WTC11 (cell line): Measurements from ENCODE around the gene APOL1. TPM values are rescaled to one million over a fixed set of nuclear protein-coding genes. Genes with fewer than 3 reads are reported as not detected.

ENCODE experiments used
- ATAC-seq: fragments of 200-7000 bp; cut with Tn5 transposase; 2 replicates; pipeline ENCODE4 v1.10.0; 2021; ENCODE audit warnings: mild to moderate bottlenecking, moderate library complexity
- CTCF ChIA-PET: fragments of 300-600 bp; sonication (Branson Sonifier 250); formaldehyde crosslinking; loops from one replicate; lab custom pipeline; 2021; ENCODE audit warnings: antibody characterized with exemption; lab: Charles Lee
- POLR2A ChIA-PET: fragments of 350-600 bp; sonication (Branson Sonifier 250); formaldehyde crosslinking; loops from one replicate; lab custom pipeline; 2021; ENCODE audit warnings: antibody characterized with exemption; lab: Charles Lee
- DNase-seq: peaks from one replicate; pipeline ENCODE4 v3.0.0; 2021; ENCODE audit warnings: low spot score
- H3K27ac Mint-ChIP-seq: 2 replicates; pipeline ENCODE4 v1.8.0; 2021; ENCODE audit warnings: mixed read lengths
- H3K27me3 Mint-ChIP-seq: 2 replicates; pipeline ENCODE4 v1.8.0; 2021; ENCODE audit warnings: low read depth, mild to moderate bottlenecking, moderate library complexity, mixed read lengths
- H3K36me3 Mint-ChIP-seq: 2 replicates; pipeline ENCODE4 v1.8.0; 2021; ENCODE audit warnings: mixed read lengths
- H3K4me1 Mint-ChIP-seq: 2 replicates; pipeline ENCODE4 v1.8.0; 2022; ENCODE audit warnings: mixed read lengths
- H3K4me3 Mint-ChIP-seq: 2 replicates; pipeline ENCODE4 v1.8.0; 2021; ENCODE audit warnings: mild to moderate bottlenecking, moderate library complexity, mixed read lengths
- H3K9me3 Mint-ChIP-seq: 2 replicates; pipeline ENCODE4 v1.8.0; 2021; ENCODE audit warnings: mixed read lengths
- CDX4 ChIP-seq: fragments of 250-450 bp; sonication (Bioruptor Pico); IDR thresholded peaks from 2 replicates; pipeline ENCODE4 v1.9.0; 2021; ENCODE audit warnings: moderate library complexity, mild to moderate bottlenecking, inconsistent platforms, borderline replicate concordance
- ESRRA ChIP-seq: sonication (generic); formaldehyde crosslinking; IDR thresholded peaks from 2 replicates; pipeline ENCODE4 v1.8.1; 2022; ENCODE audit warnings: mild to moderate bottlenecking, missing genetic modification reagents, borderline replicate concordance
- ETV6 ChIP-seq: sonication (generic); formaldehyde crosslinking; IDR thresholded peaks from 2 replicates; pipeline ENCODE4 v1.8.1; 2022; ENCODE audit warnings: mild to moderate bottlenecking, missing genetic modification reagents
- FOXJ3 ChIP-seq: sonication (generic); formaldehyde crosslinking; IDR thresholded peaks from 2 replicates; pipeline ENCODE4 v1.9.0; 2021; ENCODE audit warnings: missing genetic modification reagents, mild to moderate bottlenecking, borderline replicate concordance
- GTF2I ChIP-seq: fragments of 250-450 bp; sonication (Bioruptor Pico); conservative IDR thresholded peaks from 2 replicates; pipeline ENCODE4 v1.4.0; 2021; ENCODE audit warnings: mild to moderate bottlenecking
- HMGA2 ChIP-seq: fragments of 250-450 bp; sonication (Bioruptor Pico); IDR thresholded peaks from 2 replicates; pipeline ENCODE4 v1.4.0; 2021; ENCODE audit warnings: mild to moderate bottlenecking, moderate library complexity
- NFATC4 ChIP-seq: fragments of 250-450 bp; sonication (Bioruptor Pico); IDR thresholded peaks from 2 replicates; pipeline ENCODE4 v1.9.0; 2021; ENCODE audit warnings: mild to moderate bottlenecking
- SOX15 ChIP-seq: fragments of 250-450 bp; sonication (Bioruptor Pico); IDR thresholded peaks from 2 replicates; pipeline ENCODE4 v1.9.0; 2021; ENCODE audit warnings: mild to moderate bottlenecking
- TEAD4 ChIP-seq: sonication (generic); formaldehyde crosslinking; IDR thresholded peaks from 2 replicates; pipeline ENCODE4 v1.8.0; 2022; ENCODE audit warnings: mild to moderate bottlenecking, missing genetic modification reagents
- ZBTB21 ChIP-seq: sonication (generic); formaldehyde crosslinking; IDR thresholded peaks from 2 replicates; pipeline ENCODE4 v1.8.1; 2023; ENCODE audit warnings: mild to moderate bottlenecking, missing genetic modification reagents, borderline replicate concordance
- ZNF232 ChIP-seq: sonication (generic); formaldehyde crosslinking; IDR thresholded peaks from 2 replicates; pipeline ENCODE4 v1.8.0; 2022; ENCODE audit warnings: mild to moderate bottlenecking, missing genetic modification reagents
- ZNF512 ChIP-seq: sonication (generic); formaldehyde crosslinking; IDR thresholded peaks from 2 replicates; pipeline ENCODE4 v1.8.1; 2022; ENCODE audit warnings: missing genetic modification reagents, borderline replicate concordance
- total RNA-seq: library from RNA; stranded (reverse); gene quantifications from 3 replicates; pipeline ENCODE4 v1.2.3, GENCODE V29; 2021
- TF ChIP-seq, protein P1 (sequence below): sonication (generic); formaldehyde crosslinking; IDR thresholded peaks from 2 replicates; pipeline ENCODE4 v1.8.1; 2023; ENCODE audit warnings: mild to moderate bottlenecking, moderate library complexity, missing genetic modification reagents
- TF ChIP-seq, protein P2 (sequence below): sonication (generic); formaldehyde crosslinking; IDR thresholded peaks from 2 replicates; pipeline ENCODE4 v1.8.0; 2022; ENCODE audit warnings: missing genetic modification reagents
- TF ChIP-seq, protein P3 (sequence below): sonication (generic); formaldehyde crosslinking; IDR thresholded peaks from 2 replicates; pipeline ENCODE4 v1.8.0; 2023; ENCODE audit warnings: missing genetic modification reagents
- TF ChIP-seq, protein P4 (sequence below): sonication (generic); formaldehyde crosslinking; IDR thresholded peaks from 2 replicates; pipeline ENCODE4 v1.8.1; 2022; ENCODE audit warnings: mild to moderate bottlenecking, moderate library complexity, missing genetic modification reagents
- TF ChIP-seq, protein P5 (sequence below): fragments of 250-450 bp; sonication (Bioruptor Pico); IDR thresholded peaks from 2 replicates; pipeline ENCODE4 v1.9.0; 2021; ENCODE audit warnings: mild to moderate bottlenecking, borderline replicate concordance

Gene APOL1
- total RNA-seq, 1 experiment from 2014 or later, result 0.35 TPM

DNA sequence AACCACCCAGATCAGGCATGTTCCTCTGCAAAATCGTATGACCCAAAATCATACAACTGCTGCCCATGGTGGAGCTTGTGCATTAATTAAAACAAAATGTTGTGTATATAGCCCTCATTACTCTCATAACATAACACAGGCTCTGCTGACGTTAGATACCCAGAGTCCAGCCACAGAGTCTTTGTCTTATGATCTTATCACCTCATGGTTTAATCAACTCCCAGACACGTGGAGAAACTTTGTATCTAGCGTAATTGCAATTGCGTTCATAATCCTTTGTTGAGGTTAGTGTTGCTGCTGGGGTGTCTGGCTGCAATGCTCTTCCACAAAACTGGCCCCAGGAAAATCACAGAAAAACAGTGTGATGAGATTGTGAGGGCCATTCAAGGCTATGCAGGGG is 5.0 kb upstream of the APOL1 start:
- no peak overlapping the region for H3K4me3 Mint-ChIP-seq
- peaks cover 40% of the 10 kb centered on the region for H3K9me3 Mint-ChIP-seq
- peaks cover 22% of the 10 kb centered on the region for H3K4me1 Mint-ChIP-seq
- no peak for ATAC-seq
- ChIA-PET CTCF (interaction anchor here (5.1 kb wide), 1 partner anchor 8 kb away, joined by 28 read pairs; the partner anchor contains the start of gene APOL2), POLR2A (no interaction called here)
- peaks cover 6% of the 10 kb centered on the region for H3K27me3 Mint-ChIP-seq
- peaks cover 18% of the 10 kb centered on the region for H3K36me3 Mint-ChIP-seq
- no peak for DNase-seq
- H3K27ac Mint-ChIP-seq, result no peak overlapping the region
- TF ChIP-seq HMGA2 (no peak), NFATC4 (no peak), TEAD4 (no peak), ZNF512 (CRISPR knock-in tag) (no peak), GTF2I (CRISPR knock-in tag) (no peak), ESRRA (CRISPR knock-in tag) (no peak), ZNF232 (CRISPR knock-in tag) (no peak), SOX15 (CRISPR knock-in tag) (no peak), ZBTB21 (CRISPR knock-in tag) (no peak), CDX4 (CRISPR knock-in tag) (no peak), FOXJ3 (no peak), ETV6 (CRISPR knock-in tag) (no peak)
- TF ChIP-seq, protein P1, sequence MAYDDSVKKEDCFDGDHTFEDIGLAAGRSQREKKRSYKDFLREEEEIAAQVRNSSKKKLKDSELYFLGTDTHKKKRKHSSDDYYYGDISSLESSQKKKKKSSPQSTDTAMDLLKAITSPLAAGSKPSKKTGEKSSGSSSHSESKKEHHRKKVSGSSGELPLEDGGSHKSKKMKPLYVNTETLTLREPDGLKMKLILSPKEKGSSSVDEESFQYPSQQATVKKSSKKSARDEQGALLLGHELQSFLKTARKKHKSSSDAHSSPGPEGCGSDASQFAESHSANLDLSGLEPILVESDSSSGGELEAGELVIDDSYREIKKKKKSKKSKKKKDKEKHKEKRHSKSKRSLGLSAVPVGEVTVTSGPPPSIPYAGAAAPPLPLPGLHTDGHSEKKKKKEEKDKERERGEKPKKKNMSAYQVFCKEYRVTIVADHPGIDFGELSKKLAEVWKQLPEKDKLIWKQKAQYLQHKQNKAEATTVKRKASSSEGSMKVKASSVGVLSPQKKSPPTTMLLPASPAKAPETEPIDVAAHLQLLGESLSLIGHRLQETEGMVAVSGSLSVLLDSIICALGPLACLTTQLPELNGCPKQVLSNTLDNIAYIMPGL, result no peak
- TF ChIP-seq, protein P2, sequence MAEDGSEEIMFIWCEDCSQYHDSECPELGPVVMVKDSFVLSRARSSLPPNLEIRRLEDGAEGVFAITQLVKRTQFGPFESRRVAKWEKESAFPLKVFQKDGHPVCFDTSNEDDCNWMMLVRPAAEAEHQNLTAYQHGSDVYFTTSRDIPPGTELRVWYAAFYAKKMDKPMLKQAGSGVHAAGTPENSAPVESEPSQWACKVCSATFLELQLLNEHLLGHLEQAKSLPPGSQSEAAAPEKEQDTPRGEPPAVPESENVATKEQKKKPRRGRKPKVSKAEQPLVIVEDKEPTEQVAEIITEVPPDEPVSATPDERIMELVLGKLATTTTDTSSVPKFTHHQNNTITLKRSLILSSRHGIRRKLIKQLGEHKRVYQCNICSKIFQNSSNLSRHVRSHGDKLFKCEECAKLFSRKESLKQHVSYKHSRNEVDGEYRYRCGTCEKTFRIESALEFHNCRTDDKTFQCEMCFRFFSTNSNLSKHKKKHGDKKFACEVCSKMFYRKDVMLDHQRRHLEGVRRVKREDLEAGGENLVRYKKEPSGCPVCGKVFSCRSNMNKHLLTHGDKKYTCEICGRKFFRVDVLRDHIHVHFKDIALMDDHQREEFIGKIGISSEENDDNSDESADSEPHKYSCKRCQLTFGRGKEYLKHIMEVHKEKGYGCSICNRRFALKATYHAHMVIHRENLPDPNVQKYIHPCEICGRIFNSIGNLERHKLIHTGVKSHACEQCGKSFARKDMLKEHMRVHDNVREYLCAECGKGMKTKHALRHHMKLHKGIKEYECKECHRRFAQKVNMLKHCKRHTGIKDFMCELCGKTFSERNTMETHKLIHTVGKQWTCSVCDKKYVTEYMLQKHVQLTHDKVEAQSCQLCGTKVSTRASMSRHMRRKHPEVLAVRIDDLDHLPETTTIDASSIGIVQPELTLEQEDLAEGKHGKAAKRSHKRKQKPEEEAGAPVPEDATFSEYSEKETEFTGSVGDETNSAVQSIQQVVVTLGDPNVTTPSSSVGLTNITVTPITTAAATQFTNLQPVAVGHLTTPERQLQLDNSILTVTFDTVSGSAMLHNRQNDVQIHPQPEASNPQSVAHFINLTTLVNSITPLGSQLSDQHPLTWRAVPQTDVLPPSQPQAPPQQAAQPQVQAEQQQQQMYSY, result no peak
- TF ChIP-seq, protein P3, sequence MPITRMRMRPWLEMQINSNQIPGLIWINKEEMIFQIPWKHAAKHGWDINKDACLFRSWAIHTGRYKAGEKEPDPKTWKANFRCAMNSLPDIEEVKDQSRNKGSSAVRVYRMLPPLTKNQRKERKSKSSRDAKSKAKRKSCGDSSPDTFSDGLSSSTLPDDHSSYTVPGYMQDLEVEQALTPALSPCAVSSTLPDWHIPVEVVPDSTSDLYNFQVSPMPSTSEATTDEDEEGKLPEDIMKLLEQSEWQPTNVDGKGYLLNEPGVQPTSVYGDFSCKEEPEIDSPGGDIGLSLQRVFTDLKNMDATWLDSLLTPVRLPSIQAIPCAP, result no peak
- TF ChIP-seq, protein P4, sequence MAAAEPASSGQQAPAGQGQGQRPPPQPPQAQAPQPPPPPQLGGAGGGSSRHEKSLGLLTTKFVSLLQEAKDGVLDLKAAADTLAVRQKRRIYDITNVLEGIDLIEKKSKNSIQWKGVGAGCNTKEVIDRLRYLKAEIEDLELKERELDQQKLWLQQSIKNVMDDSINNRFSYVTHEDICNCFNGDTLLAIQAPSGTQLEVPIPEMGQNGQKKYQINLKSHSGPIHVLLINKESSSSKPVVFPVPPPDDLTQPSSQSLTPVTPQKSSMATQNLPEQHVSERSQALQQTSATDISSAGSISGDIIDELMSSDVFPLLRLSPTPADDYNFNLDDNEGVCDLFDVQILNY (CRISPR knock-in tag), result no peak
- TF ChIP-seq, protein P5, sequence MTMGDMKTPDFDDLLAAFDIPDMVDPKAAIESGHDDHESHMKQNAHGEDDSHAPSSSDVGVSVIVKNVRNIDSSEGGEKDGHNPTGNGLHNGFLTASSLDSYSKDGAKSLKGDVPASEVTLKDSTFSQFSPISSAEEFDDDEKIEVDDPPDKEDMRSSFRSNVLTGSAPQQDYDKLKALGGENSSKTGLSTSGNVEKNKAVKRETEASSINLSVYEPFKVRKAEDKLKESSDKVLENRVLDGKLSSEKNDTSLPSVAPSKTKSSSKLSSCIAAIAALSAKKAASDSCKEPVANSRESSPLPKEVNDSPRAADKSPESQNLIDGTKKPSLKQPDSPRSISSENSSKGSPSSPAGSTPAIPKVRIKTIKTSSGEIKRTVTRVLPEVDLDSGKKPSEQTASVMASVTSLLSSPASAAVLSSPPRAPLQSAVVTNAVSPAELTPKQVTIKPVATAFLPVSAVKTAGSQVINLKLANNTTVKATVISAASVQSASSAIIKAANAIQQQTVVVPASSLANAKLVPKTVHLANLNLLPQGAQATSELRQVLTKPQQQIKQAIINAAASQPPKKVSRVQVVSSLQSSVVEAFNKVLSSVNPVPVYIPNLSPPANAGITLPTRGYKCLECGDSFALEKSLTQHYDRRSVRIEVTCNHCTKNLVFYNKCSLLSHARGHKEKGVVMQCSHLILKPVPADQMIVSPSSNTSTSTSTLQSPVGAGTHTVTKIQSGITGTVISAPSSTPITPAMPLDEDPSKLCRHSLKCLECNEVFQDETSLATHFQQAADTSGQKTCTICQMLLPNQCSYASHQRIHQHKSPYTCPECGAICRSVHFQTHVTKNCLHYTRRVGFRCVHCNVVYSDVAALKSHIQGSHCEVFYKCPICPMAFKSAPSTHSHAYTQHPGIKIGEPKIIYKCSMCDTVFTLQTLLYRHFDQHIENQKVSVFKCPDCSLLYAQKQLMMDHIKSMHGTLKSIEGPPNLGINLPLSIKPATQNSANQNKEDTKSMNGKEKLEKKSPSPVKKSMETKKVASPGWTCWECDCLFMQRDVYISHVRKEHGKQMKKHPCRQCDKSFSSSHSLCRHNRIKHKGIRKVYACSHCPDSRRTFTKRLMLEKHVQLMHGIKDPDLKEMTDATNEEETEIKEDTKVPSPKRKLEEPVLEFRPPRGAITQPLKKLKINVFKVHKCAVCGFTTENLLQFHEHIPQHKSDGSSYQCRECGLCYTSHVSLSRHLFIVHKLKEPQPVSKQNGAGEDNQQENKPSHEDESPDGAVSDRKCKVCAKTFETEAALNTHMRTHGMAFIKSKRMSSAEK (CRISPR knock-in tag), result no peak
